Karpas-422 (cell line): Measurements from ENCODE around the gene F8. TPM values are rescaled to one million over a fixed set of nuclear protein-coding genes. Genes with fewer than 3 reads are reported as not detected.
A peak's percentile ranks its signal among the peaks of the same experiment; 100 is the strongest.

ENCODE experiments used
- DNase-seq: peaks from one replicate; pipeline ENCODE4 v3.0.0-alpha.2; 2015
- H2AFZ ChIP-seq: fragments of 200-600 bp; sonication (generic); 2 replicates; pipeline ENCODE4 v1.6.1; 2014; ENCODE audit warnings: antibody characterized with exemption, low read length, mixed read lengths
- H3K27ac ChIP-seq: fragments of 200-600 bp; sonication (generic); 2 replicates; pipeline ENCODE4 v1.5.1; 2014; ENCODE audit warnings: mild to moderate bottlenecking, low read length, moderate library complexity
- H3K27me3 ChIP-seq: fragments of 200-600 bp; sonication (generic); 2 replicates; pipeline ENCODE4 v1.6.1; 2014; ENCODE audit warnings: low read length, mixed read lengths
- H3K36me3 ChIP-seq: fragments of 200-600 bp; sonication (generic); 2 replicates; pipeline ENCODE4 v1.6.1; 2014; ENCODE audit warnings: low read length, mixed read lengths; ENCODE audit not compliant: insufficient read depth
- H3K4me1 ChIP-seq: fragments of 200-600 bp; sonication (generic); 2 replicates; pipeline ENCODE4 v1.6.1; 2014; ENCODE audit warnings: mild to moderate bottlenecking, low read length, mixed read lengths
- H3K4me2 ChIP-seq: fragments of 200-600 bp; sonication (generic); 2 replicates; pipeline ENCODE4 v1.6.1; 2014; ENCODE audit warnings: low read length, low read depth, mild to moderate bottlenecking; ENCODE audit not compliant: poor library complexity, severe bottlenecking
- H3K4me3 ChIP-seq: fragments of 200-600 bp; sonication (generic); 2 replicates; pipeline ENCODE4 v1.5.1; 2014; ENCODE audit warnings: mild to moderate bottlenecking, antibody characterized with exemption, low read length, mixed read lengths
- H3K79me2 ChIP-seq: fragments of 200-600 bp; sonication (generic); 2 replicates; pipeline ENCODE4 v1.6.1; 2014; ENCODE audit warnings: mild to moderate bottlenecking, low read length, mixed read lengths
- H3K9ac ChIP-seq: fragments of 200-600 bp; sonication (generic); 2 replicates; pipeline ENCODE4 v1.6.0; 2014; ENCODE audit warnings: low read length
- H3K9me2 ChIP-seq: fragments of 200-600 bp; sonication (generic), shearing (Covaris generic); replicated peaks from 2 replicates; pipeline ENCODE4 v1.6.0; 2014; ENCODE audit warnings: mild to moderate bottlenecking, low read length, moderate library complexity; ENCODE audit not compliant: insufficient read depth
- H3K9me3 ChIP-seq: fragments of 300-700, 200-600 bp; sonication (generic); 2 replicates; pipeline ENCODE4 v1.6.1; 2014; ENCODE audit warnings: low read length, mixed read lengths
- H4K20me1 ChIP-seq: fragments of 200-600 bp; sonication (generic); 2 replicates; pipeline ENCODE4 v1.6.1; 2014; ENCODE audit warnings: mild to moderate bottlenecking, antibody characterized with exemption, low read length, low read depth; ENCODE audit not compliant: insufficient read depth
- total RNA-seq: library from RNA; depleted of rRNA; stranded (reverse); fragments of >200 nt; shearing (Covaris generic); gene quantifications from 2 replicates; pipeline ENCODE4 v1.2.3, GENCODE V29; 2014; ENCODE audit warnings: low replicate concordance

The F8 gene
- total RNA-seq, 1 experiment from 2014 or later: 4.1 TPM

DNA sequence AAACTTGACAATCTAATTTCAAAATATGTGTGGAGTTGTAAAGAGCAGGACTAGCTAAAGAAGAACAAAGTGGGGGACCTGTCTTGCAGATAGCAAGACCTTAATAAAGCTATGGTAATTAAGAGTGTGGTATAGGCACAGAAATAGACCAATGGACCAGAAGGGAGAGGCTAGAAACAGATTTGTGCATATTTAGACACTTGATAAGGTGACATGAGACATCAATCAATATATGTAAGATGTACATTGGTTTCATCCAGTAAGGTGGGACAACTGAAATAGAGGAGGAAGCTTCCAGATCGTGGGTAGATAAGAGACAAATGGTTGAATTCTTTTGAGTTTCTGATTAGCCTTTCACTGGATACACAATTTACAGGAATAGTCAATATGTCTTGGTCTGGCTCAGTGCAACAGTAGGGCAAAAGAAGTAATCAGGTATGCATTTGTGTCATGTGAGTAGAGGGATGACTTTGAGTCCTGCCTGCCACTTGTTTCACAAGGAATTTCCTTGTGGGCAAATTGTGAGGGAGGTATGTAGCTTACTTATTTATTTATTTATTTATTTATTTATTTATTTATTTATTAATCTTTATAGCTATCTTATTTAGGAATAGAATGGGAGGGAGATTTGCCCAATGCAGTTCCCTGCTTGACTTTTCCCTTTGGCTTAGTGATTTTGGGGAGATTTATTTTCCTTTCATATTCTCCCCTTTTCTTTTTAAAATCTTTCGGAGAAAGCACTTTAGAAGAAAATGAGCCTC lies 210.0 kb downstream of the F8 start:
- no peak overlapping the region for H3K9ac ChIP-seq
- H3K4me3 ChIP-seq: no peak overlapping the region
- H3K79me2 ChIP-seq: no peaks in the 10 kb centered on the region
- no peaks in the 10 kb centered on the region for H3K9me3 ChIP-seq
- H3K27ac ChIP-seq: no peak overlapping the region
- no peaks in the 10 kb centered on the region for H4K20me1 ChIP-seq
- H3K36me3 ChIP-seq: no peaks in the 10 kb centered on the region
- H2AFZ ChIP-seq: no peak overlapping the region
- no peak overlapping the region for H3K4me2 ChIP-seq
- no peaks in the 10 kb centered on the region for H3K27me3 ChIP-seq
- no peak for DNase-seq
- no peaks in the 10 kb centered on the region for H3K4me1 ChIP-seq
- no peaks in the 10 kb centered on the region for H3K9me2 ChIP-seq

DNA sequence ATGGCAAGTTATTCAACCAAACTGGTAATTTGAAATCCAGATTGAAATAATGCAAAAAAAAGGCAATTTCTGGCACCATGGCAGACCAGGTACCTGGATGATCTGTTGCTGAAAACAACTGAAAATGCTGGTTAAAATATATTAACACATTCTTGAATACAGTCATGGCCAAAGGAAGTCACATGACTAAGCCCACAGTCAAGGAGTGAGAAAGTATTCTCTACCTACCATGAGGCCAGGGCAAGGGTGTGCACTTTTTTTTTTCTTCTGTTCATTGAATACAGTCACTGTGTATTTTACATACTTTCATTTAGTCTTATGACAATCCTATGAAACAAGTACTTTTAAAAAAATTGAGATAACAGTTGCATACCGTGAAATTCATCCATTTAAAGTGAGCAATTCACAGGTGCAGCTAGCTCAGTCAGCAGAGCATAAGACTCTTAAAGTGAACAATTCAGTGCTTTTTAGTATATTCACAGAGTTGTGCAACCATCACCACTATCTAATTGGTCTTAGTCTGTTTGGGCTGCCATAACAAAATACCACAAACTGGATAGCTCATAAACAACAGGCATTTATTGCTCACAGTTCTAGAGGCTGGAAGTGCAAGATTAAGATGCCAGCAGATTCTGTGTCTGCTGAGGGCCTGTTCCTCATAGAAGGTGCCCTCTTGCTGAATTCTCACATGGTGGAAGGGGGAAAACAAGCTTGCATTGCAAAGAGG lies 212.4 kb downstream of the F8 start:
- Histone ChIP-seq H3K9me2 (no peaks in the 10 kb centered on the region), H3K27me3 (no peaks in the 10 kb centered on the region), H3K4me2 (no peak overlapping the region), H3K9me3 (no peaks in the 10 kb centered on the region), H3K36me3 (no peaks in the 10 kb centered on the region), H2AFZ (no peak overlapping the region), H3K9ac (no peak overlapping the region), H3K27ac (no peak overlapping the region), H3K4me3 (no peak overlapping the region), H3K4me1 (peaks cover 7% of the 10 kb centered on the region), H3K79me2 (no peaks in the 10 kb centered on the region), H4K20me1 (no peaks in the 10 kb centered on the region)
- DNase-seq: no peak

DNA sequence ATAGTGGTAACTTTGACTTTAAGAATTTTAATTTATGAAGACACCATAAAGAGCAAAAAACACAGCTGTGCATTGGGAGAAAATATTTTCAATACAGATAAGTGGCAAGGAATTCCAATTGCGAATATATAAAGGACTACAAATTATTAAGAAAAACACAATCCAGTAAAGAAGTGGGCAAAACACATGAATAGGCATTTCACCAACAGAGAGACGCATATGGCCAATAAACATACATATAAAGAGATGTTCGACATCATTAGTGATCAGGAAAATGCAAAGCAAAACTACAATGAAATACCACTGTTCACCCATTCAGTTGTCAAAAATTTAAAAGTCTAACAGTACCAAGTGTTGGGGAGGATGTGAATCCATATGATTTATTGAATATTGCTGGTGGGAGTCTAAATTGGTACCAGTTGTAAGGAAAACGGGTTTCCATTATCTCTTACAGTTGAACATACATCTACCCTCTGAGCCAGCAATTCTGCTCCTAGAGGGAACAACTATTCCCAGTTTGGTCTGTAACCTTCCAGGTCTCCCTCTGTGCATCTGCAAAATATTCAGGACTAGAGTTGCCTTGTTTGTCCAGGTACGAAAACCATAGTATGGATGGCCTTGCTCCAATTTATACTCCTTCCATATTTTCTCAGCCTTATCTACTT lies 215.6 kb downstream of the F8 start:
- H3K79me2 ChIP-seq: no peaks in the 10 kb centered on the region
- H3K4me2 ChIP-seq: no peak overlapping the region
- H3K9me3 ChIP-seq: no peaks in the 10 kb centered on the region
- H4K20me1 ChIP-seq: no peaks in the 10 kb centered on the region
- H3K36me3 ChIP-seq: no peaks in the 10 kb centered on the region
- H3K27ac ChIP-seq: no peak overlapping the region
- no peak overlapping the region for H3K4me3 ChIP-seq
- no peaks in the 10 kb centered on the region for H3K27me3 ChIP-seq
- no peaks in the 10 kb centered on the region for H3K9me2 ChIP-seq
- peaks cover 10% of the 10 kb centered on the region for H3K4me1 ChIP-seq
- H3K9ac ChIP-seq: no peak overlapping the region
- H2AFZ ChIP-seq: no peak overlapping the region
- DNase-seq: no peak

DNA sequence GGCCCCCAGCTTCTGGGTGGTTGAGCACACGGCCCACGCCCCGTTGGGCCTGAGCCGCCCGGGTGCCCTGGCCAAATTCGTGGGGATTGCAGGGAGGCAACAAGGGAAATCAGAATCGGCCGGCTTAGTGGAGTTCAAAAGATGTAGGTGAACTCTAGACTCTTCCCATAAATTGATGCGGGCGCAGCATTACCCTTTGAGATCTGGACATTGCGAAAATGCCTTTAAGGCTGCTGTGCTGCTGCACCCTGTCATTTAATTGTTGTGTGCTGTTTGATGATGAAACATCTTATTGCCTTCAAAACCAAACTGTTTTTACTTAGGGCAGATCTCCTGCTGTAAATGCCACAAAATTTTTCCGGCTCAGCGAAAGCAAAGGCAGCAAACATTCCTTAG lies 216.8 kb downstream of the F8 start:
- H3K36me3 ChIP-seq: no peaks in the 10 kb centered on the region
- H3K27me3 ChIP-seq: no peaks in the 10 kb centered on the region
- no peaks in the 10 kb centered on the region for H4K20me1 ChIP-seq
- peak overlapping the region; percentile 82; the same call in 1 of the 2 replicates for H2AFZ ChIP-seq
- H3K4me2 ChIP-seq: peak overlapping the region; percentile 61
- no peaks in the 10 kb centered on the region for H3K9me2 ChIP-seq
- peaks cover 14% of the 10 kb centered on the region for H3K4me1 ChIP-seq
- H3K27ac ChIP-seq: no peak overlapping the region
- no peaks in the 10 kb centered on the region for H3K79me2 ChIP-seq
- peak overlapping the region; percentile 53 for H3K9ac ChIP-seq
- H3K4me3 ChIP-seq: peak overlapping the region; percentile 60
- no peaks in the 10 kb centered on the region for H3K9me3 ChIP-seq
- no peak for DNase-seq

DNA sequence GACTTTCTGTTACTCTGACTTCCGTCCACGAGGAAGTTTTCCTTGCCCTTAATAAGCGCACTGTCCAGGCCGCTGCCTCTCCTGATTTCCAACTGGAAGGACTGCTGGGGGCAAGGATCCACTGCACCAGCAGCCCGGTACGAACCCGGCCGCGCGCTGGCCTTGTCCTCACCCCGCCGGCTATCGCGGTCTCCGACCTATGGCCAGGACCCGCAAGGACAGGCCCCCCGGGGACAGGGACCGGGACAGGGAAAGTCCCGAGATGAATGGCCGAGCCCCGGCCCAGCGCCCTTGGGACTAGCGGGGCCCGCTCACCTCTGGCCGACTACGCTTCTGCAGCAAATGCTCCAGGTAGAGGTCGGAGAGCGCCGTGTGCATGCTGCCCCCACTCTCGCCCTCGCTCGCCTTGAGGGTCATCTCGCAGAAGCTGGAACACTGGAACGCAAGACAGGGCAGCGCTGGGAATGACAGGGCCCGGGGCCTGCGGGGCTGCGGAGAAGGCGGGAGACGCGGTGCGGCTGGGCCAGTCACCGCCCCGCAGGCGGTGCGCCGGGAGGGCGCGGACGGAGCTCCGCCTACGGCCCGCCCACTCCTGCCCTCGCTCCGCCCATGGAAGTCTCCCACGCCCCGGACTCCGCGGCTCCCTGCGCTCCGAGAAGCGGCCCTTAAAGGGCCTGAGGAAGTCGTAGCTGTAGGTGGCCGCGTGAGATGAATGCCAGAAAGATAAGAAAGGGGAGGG lies 217.4 kb downstream of the F8 start, which contains the start of gene MPP1:
Gene MPP1, minus strand, starts transcription at position 529 of the 739 bp plus-strand sequence. Its CDS starts 112 bp downstream, at position 417.
- no peaks in the 10 kb centered on the region for H3K9me3 ChIP-seq
- H3K4me3 ChIP-seq: peak within 1 kb of the TSS; percentile 60
- H3K27ac ChIP-seq: no peak within 1 kb of the TSS
- H3K27me3 ChIP-seq: no peaks in the 10 kb centered on the region
- peak; percentile 84 for DNase-seq
- peak within 1 kb of the TSS; percentile 82; the same call in 1 of the 2 replicates for H2AFZ ChIP-seq
- no peaks in the 10 kb centered on the region for H3K36me3 ChIP-seq
- peak within 1 kb of the TSS; percentile 61 for H3K4me2 ChIP-seq
- peaks cover 14% of the 10 kb centered on the region for H3K4me1 ChIP-seq
- H3K79me2 ChIP-seq: no peaks in the 10 kb centered on the region
- H3K9me2 ChIP-seq: no peaks in the 10 kb centered on the region
- peak within 1 kb of the TSS; percentile 53 for H3K9ac ChIP-seq
- H4K20me1 ChIP-seq: no peaks in the 10 kb centered on the region

DNA sequence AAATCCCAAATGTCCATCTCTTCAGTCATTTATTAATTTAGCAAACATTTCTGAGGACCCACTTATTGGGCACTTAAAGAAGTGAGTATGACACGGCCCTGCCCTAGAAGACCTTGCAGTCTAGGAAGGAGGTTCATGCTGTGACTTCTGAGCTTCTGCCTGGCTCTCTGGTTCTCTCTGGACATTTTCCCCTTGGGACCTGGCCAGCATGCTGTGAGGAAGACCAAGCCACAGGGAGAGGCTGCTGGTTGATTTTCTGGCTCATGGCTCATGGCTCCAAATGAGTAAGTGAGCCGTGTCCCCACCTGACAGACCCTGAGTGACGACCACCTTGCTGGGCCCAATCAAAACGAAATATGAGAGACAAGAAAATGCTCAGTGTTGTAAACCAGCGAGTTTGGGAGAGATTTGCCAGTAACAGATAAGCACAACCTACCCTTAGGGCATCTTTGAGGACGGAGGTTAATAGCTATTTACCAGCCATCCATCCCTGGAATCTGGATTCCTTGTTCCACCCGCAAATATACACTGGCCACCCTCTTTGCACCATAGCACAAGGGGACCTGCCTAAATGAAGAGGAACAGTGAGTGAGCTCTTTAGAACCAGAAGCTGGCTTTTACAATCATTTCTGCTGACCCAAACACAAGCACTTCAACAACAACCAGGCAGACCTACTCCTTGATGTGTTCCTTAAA lies 218.1 kb downstream of the F8 start:
- no peaks in the 10 kb centered on the region for H4K20me1 ChIP-seq
- H3K27ac ChIP-seq: no peak overlapping the region
- H3K27me3 ChIP-seq: no peaks in the 10 kb centered on the region
- H3K4me1 ChIP-seq: peaks cover 14% of the 10 kb centered on the region
- H3K4me3 ChIP-seq: peak overlapping the region; percentile 60
- H2AFZ ChIP-seq: no peak overlapping the region
- H3K36me3 ChIP-seq: no peaks in the 10 kb centered on the region
- no peaks in the 10 kb centered on the region for H3K9me2 ChIP-seq
- peak overlapping the region; percentile 61 for H3K4me2 ChIP-seq
- no peaks in the 10 kb centered on the region for H3K79me2 ChIP-seq
- DNase-seq: no peak
- no peaks in the 10 kb centered on the region for H3K9me3 ChIP-seq
- peak overlapping the region; percentile 44 for H3K9ac ChIP-seq

DNA sequence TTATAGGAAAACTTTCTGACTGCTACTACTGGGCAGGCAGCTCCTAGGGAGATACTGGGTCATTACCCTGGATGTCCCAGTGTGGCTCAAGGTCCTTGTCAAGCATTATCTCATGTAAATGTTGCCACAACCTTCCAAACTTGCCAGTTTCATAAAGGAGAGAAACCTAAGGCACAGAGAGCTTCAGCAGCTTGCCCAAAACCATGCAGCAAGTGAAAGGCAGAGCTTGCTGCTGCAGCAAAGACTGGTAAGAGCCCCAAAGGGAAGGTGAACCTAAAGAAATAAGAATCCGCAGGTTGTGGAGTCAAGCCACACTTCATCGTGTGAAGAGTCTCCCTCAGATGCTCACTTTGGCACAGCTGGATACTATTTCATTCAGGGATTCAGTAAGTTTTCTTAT lies 219.6 kb downstream of the F8 start:
- no peaks in the 10 kb centered on the region for H3K36me3 ChIP-seq
- H3K4me1 ChIP-seq: peaks cover 14% of the 10 kb centered on the region
- no peaks in the 10 kb centered on the region for H3K9me2 ChIP-seq
- H3K79me2 ChIP-seq: no peaks in the 10 kb centered on the region
- H4K20me1 ChIP-seq: no peaks in the 10 kb centered on the region
- no peak overlapping the region for H3K9ac ChIP-seq
- no peak overlapping the region for H3K27ac ChIP-seq
- H3K4me2 ChIP-seq: no peak overlapping the region
- H3K4me3 ChIP-seq: no peak overlapping the region
- no peak overlapping the region for H2AFZ ChIP-seq
- no peaks in the 10 kb centered on the region for H3K9me3 ChIP-seq
- DNase-seq: no peak
- H3K27me3 ChIP-seq: no peaks in the 10 kb centered on the region
